Measurements from ENCODE around the gene TFE3.

TFE3 gene

GRCh38 chrX:49019050-49019449, 24.1 kb downstream of the TFE3 start:
- no peaks in the 10 kb centered on the region for H3K9me2 ChIP-seq (replicated peaks; ENCODE audit: low read depth, low read length)
- H3K4me3 ChIP-seq (ENCODE audit: low read length, poor library complexity, severe bottlenecking), result no peak overlapping the region
- H3K9ac ChIP-seq (ENCODE audit: low read depth, low read length, poor library complexity, severe bottlenecking), result no peak overlapping the region
- no peaks in the 10 kb centered on the region for H4K20me1 ChIP-seq (ENCODE audit: insufficient read depth, low read length, poor library complexity, severe bottlenecking)
- H3F3A ChIP-seq (ENCODE audit: low read depth), result no peaks in the 10 kb centered on the region
- H2AFZ ChIP-seq (ENCODE audit: low read length), result no peak overlapping the region
- H3K9me3 ChIP-seq (ENCODE audit: insufficient read depth, low read depth, low read length), result no peaks in the 10 kb centered on the region
- no peaks in the 10 kb centered on the region for H3K36me3 ChIP-seq (ENCODE audit: insufficient read depth, low read length)
- no peaks in the 10 kb centered on the region for H3K27me3 ChIP-seq (ENCODE audit: insufficient read depth, low read length, poor library complexity, severe bottlenecking)
- no peak overlapping the region for H3K4me2 ChIP-seq (ENCODE audit: low read depth, low read length, poor library complexity, severe bottlenecking)
- no peaks in the 10 kb centered on the region for H3K79me2 ChIP-seq (ENCODE audit: insufficient read depth, low read length)
- H3K4me1 ChIP-seq (ENCODE audit: insufficient read depth, low read length, poor library complexity, severe bottlenecking), result no peaks in the 10 kb centered on the region
- TF ChIP-seq EZH2phosphoT487 (IDR thresholded peaks at IDR 0.05; ENCODE audit: borderline replicate concordance) (no peak), CTCF (conservative IDR thresholded peaks at IDR 0.05; ENCODE audit: low read length) (no peak)

GRCh38 chrX:49003696-49004095, 39.5 kb downstream of the TFE3 start:
- Histone ChIP-seq H3K79me2 (ENCODE audit: insufficient read depth, low read length) (peaks cover 26% of the 10 kb centered on the region), H2AFZ (ENCODE audit: low read length) (no peak overlapping the region), H3K9ac (ENCODE audit: low read depth, low read length, poor library complexity, severe bottlenecking) (no peak overlapping the region), H3K9me3 (ENCODE audit: insufficient read depth, low read depth, low read length) (no peaks in the 10 kb centered on the region), H3F3A (ENCODE audit: low read depth) (no peaks in the 10 kb centered on the region), H3K27me3 (ENCODE audit: insufficient read depth, low read length, poor library complexity, severe bottlenecking) (no peaks in the 10 kb centered on the region), H3K9me2 (replicated peaks; ENCODE audit: low read depth, low read length) (no peaks in the 10 kb centered on the region), H4K20me1 (ENCODE audit: insufficient read depth, low read length, poor library complexity, severe bottlenecking) (peaks cover 11% of the 10 kb centered on the region), H3K4me2 (ENCODE audit: low read depth, low read length, poor library complexity, severe bottlenecking) (no peak overlapping the region), H3K4me3 (ENCODE audit: low read length, poor library complexity, severe bottlenecking) (no peak overlapping the region), H3K36me3 (ENCODE audit: insufficient read depth, low read length) (no peaks in the 10 kb centered on the region), H3K4me1 (ENCODE audit: insufficient read depth, low read length, poor library complexity, severe bottlenecking) (peaks cover 2% of the 10 kb centered on the region)
- no peak for TF ChIP-seq EZH2phosphoT487 (IDR thresholded peaks at IDR 0.05; ENCODE audit: borderline replicate concordance)

- Histone ChIP-seq H4K20me1 (ENCODE audit: insufficient read depth, low read length, poor library complexity, severe bottlenecking) (peaks cover 13% of the 10 kb centered on the region), H3K9me2 (replicated peaks; ENCODE audit: low read depth, low read length) (no peaks in the 10 kb centered on the region), H3K4me2 (ENCODE audit: low read depth, low read length, poor library complexity, severe bottlenecking) (peak within 1 kb of the TSS; percentile 93), H3K27me3 (ENCODE audit: insufficient read depth, low read length, poor library complexity, severe bottlenecking) (no peaks in the 10 kb centered on the region), H3K79me2 (ENCODE audit: insufficient read depth, low read length) (peaks cover 26% of the 10 kb centered on the region), H3K4me1 (ENCODE audit: insufficient read depth, low read length, poor library complexity, severe bottlenecking) (peaks cover 2% of the 10 kb centered on the region), H3K9ac (ENCODE audit: low read depth, low read length, poor library complexity, severe bottlenecking) (peak within 1 kb of the TSS; percentile 85), H3K9me3 (ENCODE audit: insufficient read depth, low read depth, low read length) (no peaks in the 10 kb centered on the region), H2AFZ (ENCODE audit: low read length) (peak within 1 kb of the TSS; percentile 99), H3F3A (ENCODE audit: low read depth) (no peaks in the 10 kb centered on the region), H3K36me3 (ENCODE audit: insufficient read depth, low read length) (no peaks in the 10 kb centered on the region), H3K4me3 (ENCODE audit: low read length, poor library complexity, severe bottlenecking) (peak within 1 kb of the TSS; percentile 84)
- no peak for TF ChIP-seq CTCF (conservative IDR thresholded peaks at IDR 0.05; ENCODE audit: low read length)
- no peak for TF ChIP-seq EZH2phosphoT487 (IDR thresholded peaks at IDR 0.05; ENCODE audit: borderline replicate concordance)
Observed at GRCh38 chrX:49002091-49002935, 40.8 kb downstream of the TFE3 start, which contains the start of gene GRIPAP1. TSS of gene GRIPAP1 (minus strand) at chrX:49002264. CDS start at chrX:49002229, 35 bp downstream.

All from Loucy (cell line).